GM20000 (cell line): ENCODE results near the gene HSD17B11.
"Not testable (repeated sequence)": the region's sequence is repeated elsewhere in the genome, so short reads cannot be mapped to it uniquely, and the experiment has no call there.

Experiments
- DNase-seq: peaks from one replicate; pipeline ENCODE4 v3.0.0; 2012; ENCODE audit warnings: low spot score
- CTCF ChIP-seq: IDR thresholded peaks from 2 replicates; pipeline ENCODE4 v1.5.1; 2012; ENCODE audit warnings: mild to moderate bottlenecking, control low read depth; ENCODE audit errors: extremely low read depth, missing control alignments

HSD17B11 gene

GRCh38 chr4:87399148-87399547 is 8.2 kb upstream of the HSD17B11 start:
- no peak for TF ChIP-seq CTCF

GRCh38 chr4:87395851-87396250 is 4.9 kb upstream of the HSD17B11 start:
- not testable (repeated sequence) for DNase-seq

More at GRCh38 chr4:87399148-87399547, 8.2 kb upstream of the HSD17B11 start:
- DNase-seq: no peak

GRCh38 chr4:87395073-87395472 is 4.1 kb upstream of the HSD17B11 start:
- not testable (repeated sequence) for DNase-seq

GRCh38 chr4:87392183-87392582 is 1.2 kb upstream of the HSD17B11 start:
- TF ChIP-seq CTCF: no peak
- no peak for DNase-seq

- TF ChIP-seq CTCF: no peak
- no peak for DNase-seq
These were observed 627 bp upstream of the HSD17B11 start for GRCh38 chr4:87391576-87392054.

GRCh38 chr4:87390551-87390890 is 467 bp downstream of the HSD17B11 start:
- no peak for DNase-seq
- TF ChIP-seq CTCF: no peak

GRCh38 chr4:87390055-87390454 is 933 bp downstream of the HSD17B11 start:
- not testable (repeated sequence) for DNase-seq

- no peak for DNase-seq
- no peak for TF ChIP-seq CTCF
These were observed 2.1 kb downstream of the HSD17B11 start for GRCh38 chr4:87388901-87389300.

- TF ChIP-seq CTCF: no peak
- no peak for DNase-seq
These were observed 3.8 kb downstream of the HSD17B11 start for GRCh38 chr4:87387237-87387636.

GRCh38 chr4:87384466-87385132 is 6.4 kb downstream of the HSD17B11 start:
- not testable (repeated sequence) for DNase-seq
